Retinal pigment epithelial cell (primary cell): ENCODE measurements around the gene HOXD4.

ENCODE experiments used
- DNase-seq: peaks from one replicate; pipeline ENCODE4 v3.0.0-alpha.2; 2010; ENCODE audit warnings: low read depth
- H3K4me3 ChIP-seq: 2 replicates; pipeline ENCODE4 v1.5.1; 2011; ENCODE audit warnings: mild to moderate bottlenecking, low read length, control low read depth, moderate library complexity
- TF ChIP-seq, protein P1 (sequence below): conservative IDR thresholded peaks from 2 replicates; pipeline ENCODE4 v1.5.1; 2011; ENCODE audit warnings: low read depth, low read length, control low read depth, inconsistent platforms

The HOXD4 gene

GRCh38 chr2:176105078-176105729 is 46.1 kb upstream of the HOXD4 start:
- DNase-seq: no peak
- no peak overlapping the region for H3K4me3 ChIP-seq
- TF ChIP-seq, protein P1, sequence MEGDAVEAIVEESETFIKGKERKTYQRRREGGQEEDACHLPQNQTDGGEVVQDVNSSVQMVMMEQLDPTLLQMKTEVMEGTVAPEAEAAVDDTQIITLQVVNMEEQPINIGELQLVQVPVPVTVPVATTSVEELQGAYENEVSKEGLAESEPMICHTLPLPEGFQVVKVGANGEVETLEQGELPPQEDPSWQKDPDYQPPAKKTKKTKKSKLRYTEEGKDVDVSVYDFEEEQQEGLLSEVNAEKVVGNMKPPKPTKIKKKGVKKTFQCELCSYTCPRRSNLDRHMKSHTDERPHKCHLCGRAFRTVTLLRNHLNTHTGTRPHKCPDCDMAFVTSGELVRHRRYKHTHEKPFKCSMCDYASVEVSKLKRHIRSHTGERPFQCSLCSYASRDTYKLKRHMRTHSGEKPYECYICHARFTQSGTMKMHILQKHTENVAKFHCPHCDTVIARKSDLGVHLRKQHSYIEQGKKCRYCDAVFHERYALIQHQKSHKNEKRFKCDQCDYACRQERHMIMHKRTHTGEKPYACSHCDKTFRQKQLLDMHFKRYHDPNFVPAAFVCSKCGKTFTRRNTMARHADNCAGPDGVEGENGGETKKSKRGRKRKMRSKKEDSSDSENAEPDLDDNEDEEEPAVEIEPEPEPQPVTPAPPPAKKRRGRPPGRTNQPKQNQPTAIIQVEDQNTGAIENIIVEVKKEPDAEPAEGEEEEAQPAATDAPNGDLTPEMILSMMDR: no peak

GRCh38 chr2:176105730-176106580 is 45.4 kb upstream of the HOXD4 start:
- H3K4me3 ChIP-seq: no peak overlapping the region
- TF ChIP-seq, protein P1: no peak
- no peak for DNase-seq

DNA sequence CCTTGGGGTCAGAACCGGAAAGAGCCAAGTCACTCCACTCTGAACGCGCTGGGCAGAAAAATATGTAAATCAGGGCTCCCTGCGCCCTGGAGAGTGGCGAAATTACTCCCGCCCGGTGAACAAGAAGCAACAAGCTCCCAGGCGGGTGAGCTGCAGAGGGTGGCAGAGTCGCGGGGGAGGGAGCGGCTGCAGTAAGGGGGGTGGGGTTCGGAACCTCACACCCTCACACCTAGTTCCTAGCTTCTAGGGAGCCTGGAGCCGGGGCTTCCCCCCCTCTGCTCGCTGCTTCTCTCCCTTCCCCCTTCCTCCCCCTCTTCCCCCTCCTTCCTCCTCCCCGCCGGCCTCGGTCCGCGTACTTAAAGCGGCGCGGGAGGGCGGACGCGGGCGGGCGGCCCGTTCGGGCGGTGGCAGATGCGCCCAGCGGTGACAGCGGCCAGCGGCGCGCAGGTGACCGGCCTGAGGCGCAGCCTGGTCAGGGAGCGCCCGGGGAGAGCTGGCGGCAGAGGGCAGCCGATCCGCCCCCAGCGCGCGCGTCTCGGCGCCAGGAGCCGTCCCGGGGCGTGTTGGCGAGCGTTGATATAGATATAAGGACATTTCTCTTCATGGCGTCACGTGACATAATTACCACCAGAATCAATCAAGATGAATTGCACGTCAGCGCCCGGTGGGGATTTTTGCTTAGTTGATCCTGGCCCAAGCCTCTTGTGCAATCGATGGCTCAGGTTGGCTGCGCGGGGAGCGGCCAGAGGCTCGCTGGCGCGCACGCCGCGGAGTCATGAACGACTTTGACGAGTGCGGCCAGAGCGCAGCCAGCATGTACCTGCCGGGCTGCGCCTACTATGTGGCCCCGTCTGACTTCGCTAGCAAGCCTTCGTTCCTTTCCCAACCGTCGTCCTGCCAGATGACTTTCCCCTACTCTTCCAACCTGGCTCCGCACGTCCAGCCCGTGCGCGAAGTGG is 44.5 kb upstream of the HOXD4 start, which contains the start of gene HOXD11:
TSS of gene HOXD11 (plus strand) at position 700 of the 959 bp plus-strand sequence. CDS start at position 776, 76 bp downstream.
- H3K4me3 ChIP-seq: no peak within 1 kb of the TSS
- TF ChIP-seq, protein P1: no peak
- no peak for DNase-seq

DNA sequence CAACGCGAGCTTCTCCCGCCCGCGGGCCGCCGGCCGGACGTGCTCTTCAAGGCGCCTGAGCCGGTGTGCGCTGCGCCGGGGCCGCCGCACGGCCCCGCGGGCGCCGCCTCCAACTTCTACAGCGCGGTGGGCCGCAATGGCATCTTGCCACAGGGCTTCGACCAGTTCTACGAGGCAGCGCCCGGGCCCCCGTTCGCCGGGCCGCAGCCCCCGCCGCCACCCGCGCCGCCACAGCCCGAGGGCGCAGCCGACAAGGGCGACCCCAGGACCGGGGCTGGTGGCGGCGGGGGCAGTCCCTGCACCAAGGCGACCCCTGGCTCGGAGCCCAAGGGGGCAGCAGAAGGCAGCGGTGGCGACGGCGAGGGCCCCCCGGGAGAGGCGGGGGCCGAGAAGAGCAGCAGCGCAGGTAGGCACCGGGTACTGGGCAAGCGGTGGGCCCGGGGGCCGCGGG is 43.6 kb upstream of the HOXD4 start:
- TF ChIP-seq, protein P1: no peak
- DNase-seq: no peak
- H3K4me3 ChIP-seq: no peak overlapping the region

- DNase-seq: no peak
- no peak overlapping the region for H3K4me3 ChIP-seq
- TF ChIP-seq, protein P1: no peak
These were observed 42.0 kb upstream of the HOXD4 start for GRCh38 chr2:176109192-176109901.

- TF ChIP-seq, protein P1: no peak
- DNase-seq: no peak
- H3K4me3 ChIP-seq: no peak overlapping the region
These were observed 41.4 kb upstream of the HOXD4 start for GRCh38 chr2:176109946-176110345.
